Natural killer cell (primary cell): ENCODE results near the gene KRT222. TPM values are rescaled to one million over a fixed set of nuclear protein-coding genes. Genes with fewer than 3 reads are reported as not detected.
A peak's percentile ranks its signal among the peaks of the same experiment; 100 is the strongest.

Source experiments
- ATAC-seq, 3 donors: fragments of 150-1000 bp in 2 of 3; fragments of 200-7000 bp in 1 of 3; cut with Tn5 transposase; 1 replicate in 1 of 3; 2 replicates in 2 of 3; pipeline ENCODE4 v1.10.0; 2021; ENCODE audit warnings: mild to moderate bottlenecking in 2 of 3, moderate library complexity in 2 of 3
- DNase-seq, 2 donors: peaks; one replicate each; pipeline versions ENCODE4 v3.0.0 to v3.0.0-alpha.2; 2013 to 2021; ENCODE audit warnings: mixed read lengths in 1 of 2
- H3K27ac ChIP-seq: one replicate; pipeline ENCODE4 v1.5.1; 2013; ENCODE audit warnings: mild to moderate bottlenecking, low read length
- H3K27me3 ChIP-seq: one replicate; pipeline ENCODE4 v1.6.1; 2013; ENCODE audit warnings: low read length; ENCODE audit not compliant: control insufficient read depth, insufficient read depth
- H3K36me3 ChIP-seq: one replicate; pipeline ENCODE4 v1.6.1; 2013; ENCODE audit warnings: low read length; ENCODE audit not compliant: control insufficient read depth, insufficient read depth
- H3K4me1 ChIP-seq: one replicate; pipeline ENCODE4 v1.6.1; 2013; ENCODE audit warnings: low read length; ENCODE audit not compliant: control insufficient read depth, insufficient read depth
- H3K4me3 ChIP-seq: one replicate; pipeline ENCODE4 v1.5.1; 2013; ENCODE audit warnings: low read length
- H3K9me3 ChIP-seq: one replicate; pipeline ENCODE4 v1.6.1; 2013; ENCODE audit warnings: low read length; ENCODE audit not compliant: control insufficient read depth, insufficient read depth
- H3K27ac Mint-ChIP-seq, 2 donors: one replicate each; pipeline ENCODE4 v1.8.0; 2022; ENCODE audit warnings: mild to moderate bottlenecking in 2 of 2, mixed read lengths in 2 of 2, moderate library complexity in 1 of 2
- H3K27me3 Mint-ChIP-seq, 2 donors: one replicate each; pipeline ENCODE4 v1.8.0; 2022; ENCODE audit warnings: low read depth in 2 of 2, mixed read lengths in 2 of 2
- H3K36me3 Mint-ChIP-seq: one replicate; pipeline ENCODE4 v1.8.0; 2022; ENCODE audit warnings: mixed read lengths
- H3K4me1 Mint-ChIP-seq, 2 donors: one replicate each; pipeline ENCODE4 v1.8.0; 2022; ENCODE audit warnings: mixed read lengths in 2 of 2
- H3K4me3 Mint-ChIP-seq: one replicate; pipeline ENCODE4 v1.8.0; 2022; ENCODE audit warnings: mild to moderate bottlenecking, moderate library complexity, mixed read lengths
- H3K9me3 Mint-ChIP-seq, 2 donors: one replicate each; pipeline ENCODE4 v1.8.0; 2022; ENCODE audit warnings: mixed read lengths in 2 of 2
- WGBS: methylation state at CpG from one replicate; pipeline ENCODE4 v1.1.7; 2013; ENCODE audit warnings: missing lambda C conversion rate; ENCODE audit not compliant: insufficient coverage; 5-methylcytosine and 5-hydroxymethylcytosine counted together
- intact Hi-C: fragments of 100-400 bp; cut with micrococcal nuclease; formaldehyde crosslinking; loops from one replicate; pipeline ENCODE4 v1.14.2; 2022
- total RNA-seq, 4 donors: library from RNA; stranded (reverse); fragments of 120-200 nt in 1 of 4; gene quantifications; one replicate each; pipeline versions ENCODE4 v1.2.3 to v1.2.4, GENCODE V29; 2013 to 2022
- TF ChIP-seq, protein P1 (sequence below): fragments of 200-600 bp; IDR thresholded peaks from one replicate; pipeline ENCODE4 v1.8.0; 2022; ENCODE audit warnings: antibody characterized with exemption

KRT222 gene
- total RNA-seq, 3 donors from 2014 or later (not counting 1 experiment from before 2014, with no cell fraction given), result not detected

- 73% methylated on average over 2 of the region's 2 CpGs for WGBS
- TF ChIP-seq, protein P1, sequence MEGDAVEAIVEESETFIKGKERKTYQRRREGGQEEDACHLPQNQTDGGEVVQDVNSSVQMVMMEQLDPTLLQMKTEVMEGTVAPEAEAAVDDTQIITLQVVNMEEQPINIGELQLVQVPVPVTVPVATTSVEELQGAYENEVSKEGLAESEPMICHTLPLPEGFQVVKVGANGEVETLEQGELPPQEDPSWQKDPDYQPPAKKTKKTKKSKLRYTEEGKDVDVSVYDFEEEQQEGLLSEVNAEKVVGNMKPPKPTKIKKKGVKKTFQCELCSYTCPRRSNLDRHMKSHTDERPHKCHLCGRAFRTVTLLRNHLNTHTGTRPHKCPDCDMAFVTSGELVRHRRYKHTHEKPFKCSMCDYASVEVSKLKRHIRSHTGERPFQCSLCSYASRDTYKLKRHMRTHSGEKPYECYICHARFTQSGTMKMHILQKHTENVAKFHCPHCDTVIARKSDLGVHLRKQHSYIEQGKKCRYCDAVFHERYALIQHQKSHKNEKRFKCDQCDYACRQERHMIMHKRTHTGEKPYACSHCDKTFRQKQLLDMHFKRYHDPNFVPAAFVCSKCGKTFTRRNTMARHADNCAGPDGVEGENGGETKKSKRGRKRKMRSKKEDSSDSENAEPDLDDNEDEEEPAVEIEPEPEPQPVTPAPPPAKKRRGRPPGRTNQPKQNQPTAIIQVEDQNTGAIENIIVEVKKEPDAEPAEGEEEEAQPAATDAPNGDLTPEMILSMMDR, result no peak
Measured at GRCh38 chr17:40637931-40638330, 27.0 kb downstream of the KRT222 start.

GRCh38 chr17:40633871-40634270 is 31.1 kb downstream of the KRT222 start:
- no peak for DNase-seq
- peak overlapping the region in 1 of 2 donors; percentile 31 for H3K27ac Mint-ChIP-seq
- H3K4me3 Mint-ChIP-seq, result no peak overlapping the region
- no peaks in the 10 kb centered on the region for H3K4me1 ChIP-seq
- peaks cover 86% of the 10 kb centered on the region for H3K36me3 ChIP-seq
- 86% methylated on average over 1 of the region's 1 CpG for whole genome bisulfite sequencing
- intact Hi-C loops, result no loop called here
- no peaks in the 10 kb centered on the region for H3K9me3 ChIP-seq
- H3K4me1 Mint-ChIP-seq, result peaks cover 11 to 12% of the 10 kb centered on the region in 2 donors
- no peak for ATAC-seq
- H3K27me3 ChIP-seq, result no peaks in the 10 kb centered on the region
- H3K27me3 Mint-ChIP-seq, result no peaks in the 10 kb centered on the region
- H3K9me3 Mint-ChIP-seq, result no peaks in the 10 kb centered on the region
- no peak overlapping the region for H3K27ac ChIP-seq
- H3K36me3 Mint-ChIP-seq, result peaks cover 42% of the 10 kb centered on the region
- H3K4me3 ChIP-seq, result no peak overlapping the region
- TF ChIP-seq, protein P1, result no peak

More at GRCh38 chr17:40637931-40638330, 27.0 kb downstream of the KRT222 start:
- H3K27ac ChIP-seq, result no peak overlapping the region
- H3K4me1 ChIP-seq, result no peaks in the 10 kb centered on the region
- peak in 2 of 3 donors; percentile 34 to 36 for ATAC-seq
- no peaks in the 10 kb centered on the region for H3K27me3 ChIP-seq
- H3K9me3 Mint-ChIP-seq, result no peaks in the 10 kb centered on the region
- H3K27me3 Mint-ChIP-seq, result no peaks in the 10 kb centered on the region
- no peak overlapping the region for H3K4me3 ChIP-seq
- H3K4me3 Mint-ChIP-seq, result no peak overlapping the region
- peaks cover 34% of the 10 kb centered on the region for H3K36me3 Mint-ChIP-seq
- H3K27ac Mint-ChIP-seq, result peak overlapping the region; percentile 3 to 47
- no peak for DNase-seq
- intact Hi-C loops, result no loop called here
- peaks cover 33 to 42% of the 10 kb centered on the region in 2 donors for H3K4me1 Mint-ChIP-seq
- H3K36me3 ChIP-seq, result peaks cover 84% of the 10 kb centered on the region
- no peaks in the 10 kb centered on the region for H3K9me3 ChIP-seq

- Mint-ChIP-seq H3K36me3 (peaks cover 53% of the 10 kb centered on the region), H3K4me3 (no peak overlapping the region), H3K9me3 (no peaks in the 10 kb centered on the region), H3K27me3 (no peaks in the 10 kb centered on the region), H3K4me1 (no peaks in the 10 kb centered on the region), H3K27ac (no peak overlapping the region)
- peaks cover 94% of the 10 kb centered on the region for H3K36me3 ChIP-seq
- ATAC-seq (no peak), DNase-seq (no peak)
- no peaks in the 10 kb centered on the region for H3K9me3 ChIP-seq
- H3K27ac ChIP-seq, result no peak overlapping the region
- intact Hi-C loops, result no loop called here
- no peaks in the 10 kb centered on the region for H3K4me1 ChIP-seq
- TF ChIP-seq, protein P1, result no peak
- WGBS, result 95% methylated on average over 9 of the region's 9 CpGs
- H3K27me3 ChIP-seq, result no peaks in the 10 kb centered on the region
- H3K4me3 ChIP-seq, result no peak overlapping the region
Measured at GRCh38 chr17:40632216-40632615, 32.8 kb downstream of the KRT222 start.

- Mint-ChIP-seq H3K4me1 (no peaks in the 10 kb centered on the region), H3K9me3 (no peaks in the 10 kb centered on the region), H3K27ac (peak overlapping the region in 1 of 2 donors; percentile 22), H3K27me3 (no peaks in the 10 kb centered on the region), H3K36me3 (peaks cover 37% of the 10 kb centered on the region), H3K4me3 (no peak overlapping the region)
- no peak overlapping the region for H3K4me3 ChIP-seq
- no peaks in the 10 kb centered on the region for H3K27me3 ChIP-seq
- no CpG with 5 or more reads among the region's 2 CpGs for WGBS
- DNase-seq, result no peak
- H3K27ac ChIP-seq, result no peak overlapping the region
- H3K9me3 ChIP-seq, result no peaks in the 10 kb centered on the region
- ATAC-seq, result no peak
- H3K4me1 ChIP-seq, result no peaks in the 10 kb centered on the region
- H3K36me3 ChIP-seq, result peaks cover 72% of the 10 kb centered on the region
- TF ChIP-seq, protein P1, result no peak
- intact Hi-C loops, result no loop called here
Measured at GRCh38 chr17:40629842-40630241, 35.1 kb downstream of the KRT222 start.
